Ishikawa (cell line): ENCODE data around the gene NXN.

Experiments used
- CEBPB ChIP-seq: IDR thresholded peaks from 2 replicates; pipeline ENCODE4 v1.6.1; 2012
- EGR1 ChIP-seq: IDR thresholded peaks from 2 replicates; pipeline ENCODE4 v1.6.1; 2012
- YY1 ChIP-seq: IDR thresholded peaks from 2 replicates; pipeline ENCODE4 v1.6.1; 2012; ENCODE audit warnings: low read depth
- TF ChIP-seq, protein P1 (sequence below): IDR thresholded peaks from 2 replicates; pipeline ENCODE4 v1.6.1; 2012
- TF ChIP-seq, protein P2 (sequence below): IDR thresholded peaks from 2 replicates; pipeline ENCODE4 v1.6.1; 2012; ENCODE audit warnings: low read depth, mild to moderate bottlenecking

DNA sequence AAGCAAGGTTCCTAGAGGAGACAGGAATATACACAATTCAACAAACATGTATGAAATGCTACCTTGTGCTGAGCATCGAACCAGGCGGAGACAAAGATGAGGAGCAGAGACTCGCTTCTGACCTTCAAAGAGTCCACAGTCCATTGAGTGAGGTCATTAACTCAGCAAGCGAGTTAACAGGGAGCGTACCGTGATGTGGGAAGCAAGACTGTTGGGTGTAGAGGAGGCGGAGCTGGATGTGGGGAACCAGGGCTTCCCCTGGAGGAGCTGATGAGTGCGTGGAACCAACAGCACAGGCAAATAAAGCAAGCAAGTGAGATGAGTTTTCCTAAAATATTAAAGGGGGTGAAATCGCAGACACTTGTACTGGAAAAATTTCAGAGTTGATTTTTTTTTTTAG, 65.0 kb downstream of the NXN start:
- TF ChIP-seq EGR1 (no peak), YY1 (no peak), CEBPB (no peak)
- TF ChIP-seq, protein P1, sequence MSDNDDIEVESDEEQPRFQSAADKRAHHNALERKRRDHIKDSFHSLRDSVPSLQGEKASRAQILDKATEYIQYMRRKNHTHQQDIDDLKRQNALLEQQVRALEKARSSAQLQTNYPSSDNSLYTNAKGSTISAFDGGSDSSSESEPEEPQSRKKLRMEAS: no peak
- TF ChIP-seq, protein P2, sequence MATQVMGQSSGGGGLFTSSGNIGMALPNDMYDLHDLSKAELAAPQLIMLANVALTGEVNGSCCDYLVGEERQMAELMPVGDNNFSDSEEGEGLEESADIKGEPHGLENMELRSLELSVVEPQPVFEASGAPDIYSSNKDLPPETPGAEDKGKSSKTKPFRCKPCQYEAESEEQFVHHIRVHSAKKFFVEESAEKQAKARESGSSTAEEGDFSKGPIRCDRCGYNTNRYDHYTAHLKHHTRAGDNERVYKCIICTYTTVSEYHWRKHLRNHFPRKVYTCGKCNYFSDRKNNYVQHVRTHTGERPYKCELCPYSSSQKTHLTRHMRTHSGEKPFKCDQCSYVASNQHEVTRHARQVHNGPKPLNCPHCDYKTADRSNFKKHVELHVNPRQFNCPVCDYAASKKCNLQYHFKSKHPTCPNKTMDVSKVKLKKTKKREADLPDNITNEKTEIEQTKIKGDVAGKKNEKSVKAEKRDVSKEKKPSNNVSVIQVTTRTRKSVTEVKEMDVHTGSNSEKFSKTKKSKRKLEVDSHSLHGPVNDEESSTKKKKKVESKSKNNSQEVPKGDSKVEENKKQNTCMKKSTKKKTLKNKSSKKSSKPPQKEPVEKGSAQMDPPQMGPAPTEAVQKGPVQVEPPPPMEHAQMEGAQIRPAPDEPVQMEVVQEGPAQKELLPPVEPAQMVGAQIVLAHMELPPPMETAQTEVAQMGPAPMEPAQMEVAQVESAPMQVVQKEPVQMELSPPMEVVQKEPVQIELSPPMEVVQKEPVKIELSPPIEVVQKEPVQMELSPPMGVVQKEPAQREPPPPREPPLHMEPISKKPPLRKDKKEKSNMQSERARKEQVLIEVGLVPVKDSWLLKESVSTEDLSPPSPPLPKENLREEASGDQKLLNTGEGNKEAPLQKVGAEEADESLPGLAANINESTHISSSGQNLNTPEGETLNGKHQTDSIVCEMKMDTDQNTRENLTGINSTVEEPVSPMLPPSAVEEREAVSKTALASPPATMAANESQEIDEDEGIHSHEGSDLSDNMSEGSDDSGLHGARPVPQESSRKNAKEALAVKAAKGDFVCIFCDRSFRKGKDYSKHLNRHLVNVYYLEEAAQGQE: no peak
